ENCODE measurements around the gene CLIC3. TPM values are rescaled to one million over a fixed set of nuclear protein-coding genes. Genes with fewer than 3 reads are reported as not detected.

CLIC3 gene
- total and polyA plus RNA-seq, 2 donors from 2014 or later: 2.1 to 4.0 TPM

GRCh38 chr9:137044502-137045177 is 48.3 kb upstream of the CLIC3 start:
- peak overlapping the region in 1 of 2 donors; percentile 65 for H3K27ac ChIP-seq (ENCODE audit: low read depth in 2 of 2, low read length in 2 of 2)
- H3K4me1 ChIP-seq (ENCODE audit: control insufficient read depth in 2 of 3, insufficient read depth in 2 of 3, low read depth in 1 of 3, low read length in 3 of 3): peaks cover 0 to 21% (median 0%) of the 10 kb centered on the region in 3 donors
- peak overlapping the region in 2 of 3 donors; percentile 43 to 48 for H3K4me3 ChIP-seq (ENCODE audit: low read length in 3 of 3)
- peak in 2 of 5 donors; percentile 52 to 89 for DNase-seq
- no peak for TF ChIP-seq CTCF (IDR thresholded peaks at IDR 0.05; ENCODE audit: borderline replicate concordance, extremely low read depth, insufficient read depth)
- H3K36me3 ChIP-seq (ENCODE audit: control insufficient read depth in 2 of 3, insufficient read depth in 3 of 3, low read length in 3 of 3): no peaks in the 10 kb centered on the region
- peaks cover 22% of the 10 kb centered on the region for H3K27me3 ChIP-seq (ENCODE audit: control insufficient read depth, insufficient read depth, low read length)
- H3K9ac ChIP-seq (ENCODE audit: low read length in 3 of 3): peak overlapping the region in 1 of 3 donors; percentile 29
- H3K9me3 ChIP-seq (ENCODE audit: control insufficient read depth in 2 of 3, insufficient read depth in 1 of 3, low read length in 3 of 3): no peaks in the 10 kb centered on the region
- intact Hi-C loops (cut with DNase I): no loop called here
- no peak for FAIRE-seq

GRCh38 chr9:137044037-137044436 is 47.7 kb upstream of the CLIC3 start:
- peak in 1 of 5 donors; percentile 56 for DNase-seq
- intact Hi-C loops (cut with DNase I): no loop called here

GRCh38 chr9:137042751-137043727 is 46.7 kb upstream of the CLIC3 start:
- DNase-seq (no peak), FAIRE-seq (no peak)
- no peak for TF ChIP-seq CTCF (IDR thresholded peaks at IDR 0.05; ENCODE audit: borderline replicate concordance, extremely low read depth, insufficient read depth)
- Histone ChIP-seq H3K27ac (ENCODE audit: low read depth in 2 of 2, low read length in 2 of 2) (peak overlapping the region; percentile 16 to 65), H3K4me1 (ENCODE audit: control insufficient read depth in 2 of 3, insufficient read depth in 2 of 3, low read depth in 1 of 3, low read length in 3 of 3) (peaks cover 0 to 21% (median 0%) of the 10 kb centered on the region in 3 donors), H3K9ac (ENCODE audit: low read length in 3 of 3) (no peak overlapping the region), H3K36me3 (ENCODE audit: control insufficient read depth in 2 of 3, insufficient read depth in 3 of 3, low read length in 3 of 3) (no peaks in the 10 kb centered on the region), H3K4me3 (ENCODE audit: low read length in 3 of 3) (no peak overlapping the region), H3K9me3 (ENCODE audit: control insufficient read depth in 2 of 3, insufficient read depth in 1 of 3, low read length in 3 of 3) (no peaks in the 10 kb centered on the region), H3K27me3 (ENCODE audit: control insufficient read depth, insufficient read depth, low read length) (peaks cover 12% of the 10 kb centered on the region)
- intact Hi-C loops (cut with DNase I): no loop called here

More at GRCh38 chr9:137044037-137044436, 47.7 kb upstream of the CLIC3 start:
- FAIRE-seq: no peak
- no peak for TF ChIP-seq CTCF (IDR thresholded peaks at IDR 0.05; ENCODE audit: borderline replicate concordance, extremely low read depth, insufficient read depth)
- no peaks in the 10 kb centered on the region for H3K36me3 ChIP-seq (ENCODE audit: control insufficient read depth in 2 of 3, insufficient read depth in 3 of 3, low read length in 3 of 3)
- H3K27ac ChIP-seq (ENCODE audit: low read depth in 2 of 2, low read length in 2 of 2): peak overlapping the region; percentile 16 to 65
- H3K4me3 ChIP-seq (ENCODE audit: low read length in 3 of 3): no peak overlapping the region
- H3K27me3 ChIP-seq (ENCODE audit: control insufficient read depth, insufficient read depth, low read length): peaks cover 16% of the 10 kb centered on the region
- no peak overlapping the region for H3K9ac ChIP-seq (ENCODE audit: low read length in 3 of 3)
- H3K4me1 ChIP-seq (ENCODE audit: control insufficient read depth in 2 of 3, insufficient read depth in 2 of 3, low read depth in 1 of 3, low read length in 3 of 3): peaks cover 0 to 21% (median 0%) of the 10 kb centered on the region in 3 donors
- no peaks in the 10 kb centered on the region for H3K9me3 ChIP-seq (ENCODE audit: control insufficient read depth in 2 of 3, insufficient read depth in 1 of 3, low read length in 3 of 3)

Measured in kidney (tissue), 14 donors.